Stimulated activated CD8-positive, alpha-beta memory T cell treated with anti-CD3 and anti-CD28 coated beads, Interleukin-15, amount 100 ng/mL, for 24 hours (primary cell): Measurements from ENCODE around the gene MINDY4B.
"Not testable (repeated sequence)": the region's sequence is repeated elsewhere in the genome, so short reads cannot be mapped to it uniquely, and the experiment has no call there.

Source experiments
- DNase-seq: peaks from one replicate; pipeline ENCODE4 v3.0.0-alpha.2; 2020; ENCODE audit warnings: low read depth

The MINDY4B gene

GRCh38 chr3:150898046-150898754, 7.0 kb downstream of the MINDY4B start:
- no peak for DNase-seq

- DNase-seq = no peak
These were observed 7.6 kb downstream of the MINDY4B start for GRCh38 chr3:150897592-150897991.

- no peak for DNase-seq
These were observed 14.4 kb downstream of the MINDY4B start for GRCh38 chr3:150890831-150891230.

DNA sequence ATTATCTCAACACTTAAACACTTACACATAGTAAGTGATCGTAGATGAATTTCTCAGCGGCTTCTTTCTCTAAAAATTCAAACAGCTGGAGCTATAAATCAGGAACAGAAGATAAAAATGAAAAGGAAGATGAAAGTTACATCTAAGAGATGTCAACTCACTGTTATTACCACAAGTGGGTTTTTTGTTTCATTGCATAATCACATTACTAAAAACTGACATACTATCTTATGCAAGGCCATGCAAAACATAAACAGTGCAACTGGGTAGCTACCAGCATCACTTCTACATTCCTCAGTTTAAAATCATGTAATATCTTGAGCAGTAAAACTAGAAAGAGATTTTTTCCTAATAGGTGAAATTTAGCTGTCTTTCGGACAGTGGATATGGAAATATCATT, 14.9 kb downstream of the MINDY4B start:
- DNase-seq = no peak

GRCh38 chr3:150889106-150889505, 16.1 kb downstream of the MINDY4B start:
- DNase-seq = no peak

- no peak for DNase-seq
These were observed 18.2 kb downstream of the MINDY4B start for GRCh38 chr3:150887031-150887430.

- no peak for DNase-seq
These were observed 19.7 kb downstream of the MINDY4B start for GRCh38 chr3:150885535-150885934.

GRCh38 chr3:150878996-150879575, 26.2 kb downstream of the MINDY4B start:
- DNase-seq = no peak

- DNase-seq = no peak
These were observed 26.9 kb downstream of the MINDY4B start for GRCh38 chr3:150878290-150878689.

- no peak for DNase-seq
These were observed 27.9 kb downstream of the MINDY4B start for GRCh38 chr3:150877303-150877702.

DNA sequence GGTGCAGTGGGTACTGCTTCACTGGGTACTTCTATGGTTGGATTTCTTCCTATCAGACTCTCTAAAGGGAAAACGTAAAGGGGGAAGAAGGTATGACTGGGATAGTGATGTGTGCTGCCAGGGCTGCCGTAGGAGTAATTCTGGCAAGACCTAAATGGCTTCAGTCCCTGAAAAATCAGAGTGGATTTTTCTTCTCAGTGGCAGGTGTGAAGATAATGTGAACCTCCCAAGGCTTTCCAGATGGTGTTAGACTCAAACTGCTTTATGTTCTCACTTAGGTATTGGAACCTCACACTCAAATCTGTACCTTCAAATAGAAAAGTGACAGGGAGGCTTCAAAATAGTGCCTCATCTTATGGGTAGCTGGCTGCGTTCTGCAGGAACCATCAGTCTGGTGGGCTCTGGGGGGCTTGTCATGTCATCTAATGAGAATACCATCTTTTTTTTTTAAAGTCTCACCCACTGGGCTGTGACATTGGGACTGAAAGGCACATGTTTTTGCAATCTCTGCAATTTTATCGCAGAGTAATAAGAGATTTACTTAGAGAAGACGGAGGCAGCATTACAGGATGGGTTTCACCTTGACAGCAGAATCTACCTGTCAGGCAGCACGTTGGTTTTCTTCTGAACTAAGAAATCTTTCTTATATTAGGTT, 28.5 kb downstream of the MINDY4B start:
- DNase-seq = no peak

DNA sequence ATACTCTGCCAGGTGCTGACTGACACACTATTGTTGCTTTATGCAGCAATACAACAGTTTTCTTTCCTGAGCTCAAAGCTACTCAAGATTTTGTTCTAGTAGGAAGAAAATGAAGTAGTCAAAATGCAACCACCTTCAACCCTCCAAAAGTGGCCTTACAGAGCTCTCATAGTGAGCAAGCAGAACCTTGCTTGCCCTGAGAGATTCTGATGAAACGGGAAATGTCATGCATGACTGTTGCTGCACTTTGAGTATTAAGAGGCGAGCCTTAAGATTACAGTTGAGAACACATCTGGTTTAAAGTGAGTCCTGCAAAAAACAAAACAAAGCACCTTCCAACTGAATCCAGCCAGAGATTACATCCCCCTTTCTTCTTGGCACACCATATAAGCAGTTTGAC, 29.7 kb downstream of the MINDY4B start:
- DNase-seq = no peak

DNA sequence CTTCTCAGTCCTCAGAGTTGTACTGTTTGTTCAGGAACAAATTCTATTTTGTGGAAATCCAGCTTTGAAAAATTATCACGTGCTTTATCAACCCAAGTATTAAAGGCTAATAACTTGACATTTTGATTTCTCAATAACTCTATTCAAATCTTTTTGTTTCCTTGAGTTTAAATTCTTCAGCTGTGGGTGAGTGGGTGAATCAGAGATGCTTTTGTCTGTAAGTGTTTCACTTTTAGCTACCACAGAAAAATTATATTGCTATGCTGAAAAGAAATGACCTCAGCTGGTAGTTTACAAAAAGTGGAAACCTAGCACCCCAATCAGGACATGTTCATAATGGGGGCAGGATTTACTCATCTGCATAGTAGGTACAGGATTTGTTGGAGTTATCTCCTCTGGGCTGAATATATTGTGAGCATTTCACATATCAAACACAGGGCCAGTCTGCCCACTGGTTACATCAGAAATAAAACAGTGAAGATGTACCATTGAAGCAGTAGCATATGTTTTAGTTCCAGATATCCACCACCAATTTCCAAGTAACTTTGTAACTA, 30.5 kb downstream of the MINDY4B start:
- DNase-seq = no peak

GRCh38 chr3:150871192-150871591, 34.0 kb downstream of the MINDY4B start:
- DNase-seq = no peak

DNA sequence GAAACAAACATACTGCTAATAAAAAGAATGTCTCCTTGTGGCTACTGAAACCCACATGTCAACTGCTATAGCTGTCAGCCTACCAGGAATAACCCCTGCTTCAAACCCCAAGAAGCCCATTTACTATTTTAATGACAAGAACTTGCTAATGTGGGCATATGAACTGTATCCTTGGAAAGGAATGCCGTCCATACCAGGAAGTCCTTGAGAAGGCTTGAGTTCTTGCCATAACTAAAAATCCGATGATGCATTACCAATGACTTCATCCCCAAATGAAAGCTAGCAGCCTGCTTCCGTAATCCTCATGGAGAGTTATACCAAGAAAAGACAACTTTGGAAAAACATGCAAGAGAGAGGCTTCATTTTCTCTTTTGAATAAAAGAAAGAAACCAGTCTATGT, 34.8 kb downstream of the MINDY4B start:
- no peak for DNase-seq

DNA sequence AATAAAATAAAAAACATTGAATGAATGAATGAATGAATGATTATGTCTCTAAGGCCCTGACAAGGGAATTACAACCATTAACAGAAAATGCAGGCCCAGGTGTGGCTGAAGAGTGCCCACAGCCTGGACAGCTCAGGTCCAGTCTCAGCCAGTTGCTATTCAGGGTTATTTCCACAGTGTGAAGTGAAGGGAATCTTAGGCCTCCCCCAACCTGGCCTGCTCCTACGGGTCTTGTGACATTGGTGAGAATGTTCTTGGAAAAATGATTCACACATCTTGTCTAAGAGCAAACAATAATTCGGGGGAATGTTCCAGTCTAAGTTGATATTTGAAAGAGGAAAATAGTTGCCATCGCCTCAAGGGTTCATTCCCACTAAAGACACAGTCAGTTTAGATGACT, 37.0 kb downstream of the MINDY4B start:
- DNase-seq = no peak

- no peak for DNase-seq
These were observed 37.8 kb downstream of the MINDY4B start for GRCh38 chr3:150867434-150867833.

- not testable (repeated sequence) for DNase-seq
These were observed 41.3 kb downstream of the MINDY4B start for GRCh38 chr3:150863921-150864320.

- DNase-seq = no peak
These were observed 43.4 kb downstream of the MINDY4B start for GRCh38 chr3:150861851-150862250.

- not testable (repeated sequence) for DNase-seq
These were observed 47.3 kb downstream of the MINDY4B start for GRCh38 chr3:150857936-150858335.

DNA sequence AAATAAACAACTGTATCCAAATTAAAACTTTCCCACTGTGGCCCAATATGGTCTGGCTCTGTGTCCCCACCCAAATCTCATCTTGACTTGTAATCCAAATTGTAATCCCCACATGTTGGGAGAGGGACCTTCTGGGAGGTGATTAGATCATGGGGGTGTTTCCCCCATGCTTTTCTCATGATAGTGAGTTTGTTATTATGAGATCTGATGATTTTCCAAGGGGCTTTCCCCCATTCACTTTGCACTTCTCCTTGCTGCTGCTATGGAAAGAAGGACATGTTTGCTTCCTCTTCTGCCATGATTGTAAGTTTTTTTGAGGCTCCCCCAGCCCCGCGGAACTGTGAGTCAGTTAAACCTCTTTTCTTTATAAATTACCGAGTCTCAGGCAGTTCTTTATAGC, 55.0 kb downstream of the MINDY4B start:
- DNase-seq = no peak

- no peak for DNase-seq
These were observed 56.4 kb downstream of the MINDY4B start for GRCh38 chr3:150848864-150849263.

DNA sequence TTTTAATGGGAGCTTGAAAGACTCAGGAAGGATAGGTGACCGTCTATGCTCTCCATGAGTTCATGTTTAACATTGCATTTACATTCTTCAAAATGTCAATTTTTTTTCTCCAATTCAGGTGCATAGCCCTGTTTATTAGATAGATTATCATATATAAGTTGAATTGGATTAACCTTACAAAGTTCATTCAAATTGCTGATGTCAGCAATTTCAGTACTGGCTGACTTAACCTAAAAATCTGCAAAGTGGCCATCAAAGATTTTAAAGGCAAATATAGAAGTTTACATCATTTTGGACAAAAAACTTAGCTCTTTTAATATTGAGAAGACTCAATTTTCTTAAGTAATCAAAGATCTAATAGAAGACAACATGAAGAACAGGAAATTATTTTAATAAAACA, 57.8 kb downstream of the MINDY4B start:
- no peak for DNase-seq
